PFSK-1 (cell line): ENCODE measurements around the gene MCUR1.

Source experiments
- FOXP2 ChIP-seq: optimal IDR thresholded peaks from 2 replicates; pipeline ENCODE3; 2011; ENCODE audit warnings: borderline replicate concordance, control low read depth, inconsistent platforms; ENCODE audit not compliant: insufficient read depth; ENCODE audit errors: extremely low read length, extremely low read depth
- POLR2AphosphoS5 ChIP-seq: IDR thresholded peaks from 2 replicates; pipeline ENCODE4 v1.6.1; 2012; ENCODE audit warnings: low read depth, mild to moderate bottlenecking, control low read depth, low read length, moderate library complexity
- REST ChIP-seq, 2 experiments: IDR thresholded peaks; 2 replicates each; pipeline versions ENCODE4 v1.6.1 to v1.8.0; 2011 to 2012; ENCODE audit warnings: low read depth in 2 of 2, low read length in 2 of 2, control low read depth in 1 of 2, inconsistent platforms in 1 of 2, mild to moderate bottlenecking in 1 of 2, moderate library complexity in 1 of 2; ENCODE audit not compliant: insufficient read depth in 1 of 2
- SIN3A ChIP-seq: IDR thresholded peaks from 2 replicates; pipeline ENCODE4 v1.6.1; 2012; ENCODE audit warnings: mild to moderate bottlenecking, low read length, moderate library complexity, borderline replicate concordance; ENCODE audit not compliant: insufficient read depth
- TAF1 ChIP-seq: IDR thresholded peaks from 2 replicates; pipeline ENCODE4 v1.6.1; 2012; ENCODE audit warnings: low read length, control low read depth, borderline replicate concordance; ENCODE audit not compliant: insufficient read depth

MCUR1 gene

GRCh38 chr6:13831615-13832014, 17.3 kb upstream of the MCUR1 start:
- no peak for TF ChIP-seq POLR2AphosphoS5
- no peak for TF ChIP-seq REST (IDR thresholded peaks at IDR 0.05; ENCODE audit: insufficient read depth in 1 of 2, low read depth in 2 of 2, low read length in 2 of 2)
- TF ChIP-seq FOXP2: no peak
- TF ChIP-seq TAF1: no peak
- TF ChIP-seq SIN3A: no peak

DNA sequence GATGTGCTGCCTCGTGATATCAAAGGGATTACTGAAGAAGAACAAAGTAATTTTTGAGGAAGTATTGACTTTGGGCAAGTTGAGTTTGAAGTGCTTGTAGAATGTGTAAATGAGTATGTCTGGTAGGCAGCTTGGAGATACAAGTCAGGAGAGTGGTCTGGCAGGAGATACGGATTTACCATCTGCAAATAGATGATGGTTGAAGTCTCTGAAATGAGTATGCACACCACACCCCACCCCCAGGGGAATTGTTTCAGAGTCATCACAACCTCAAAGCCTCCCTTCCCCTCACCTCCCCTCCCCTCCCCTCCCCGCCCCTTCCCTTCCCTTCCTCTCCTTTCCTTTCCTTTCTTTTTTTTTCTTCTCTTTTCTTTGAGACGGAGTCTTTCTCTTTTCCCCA, 16.4 kb upstream of the MCUR1 start:
- TF ChIP-seq TAF1 (no peak), FOXP2 (no peak), SIN3A (no peak), REST (IDR thresholded peaks at IDR 0.05; ENCODE audit: insufficient read depth in 1 of 2, low read depth in 2 of 2, low read length in 2 of 2) (no peak), POLR2AphosphoS5 (no peak)

DNA sequence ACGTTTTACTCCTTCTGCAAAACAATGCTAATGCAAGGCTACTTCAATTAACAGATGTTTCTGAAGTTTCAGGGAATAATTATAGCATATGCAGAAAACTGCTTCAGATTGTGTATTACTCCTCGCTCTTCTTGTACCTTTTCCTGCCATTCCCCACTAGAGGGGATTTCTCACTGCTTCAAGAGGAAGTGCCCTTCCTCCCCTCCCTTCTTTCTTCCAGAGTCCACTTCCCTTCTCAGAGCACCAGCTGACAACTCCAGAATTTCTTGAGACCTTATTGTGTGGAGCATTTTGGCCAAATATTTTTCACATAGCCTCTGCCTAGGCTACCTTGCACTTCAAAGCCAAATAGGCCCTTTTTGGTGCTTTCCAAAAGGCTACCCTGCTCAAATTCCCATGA, 12.7 kb upstream of the MCUR1 start:
- TF ChIP-seq TAF1 (no peak), POLR2AphosphoS5 (no peak), FOXP2 (no peak), SIN3A (no peak), REST (IDR thresholded peaks at IDR 0.05; ENCODE audit: insufficient read depth in 1 of 2, low read depth in 2 of 2, low read length in 2 of 2) (no peak)

DNA sequence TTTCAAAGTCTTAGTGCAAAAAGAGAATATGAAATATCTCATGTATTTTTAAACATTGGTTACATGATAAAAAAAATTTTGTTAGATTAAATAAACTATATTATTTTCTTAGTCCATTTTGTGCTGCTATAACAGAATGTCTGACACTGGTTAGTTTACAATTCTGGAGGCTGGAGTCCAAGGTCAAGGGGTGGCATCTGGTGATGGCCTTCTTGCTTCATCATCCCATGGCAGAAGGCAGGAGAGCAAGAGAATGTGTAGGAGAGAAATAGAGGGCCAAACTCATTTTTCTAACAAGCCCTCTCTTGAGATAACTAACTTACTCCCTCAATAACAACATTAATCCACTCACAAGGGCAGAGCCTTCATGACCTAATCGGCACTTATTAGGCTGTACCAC, 11.5 kb upstream of the MCUR1 start:
- no peak for TF ChIP-seq FOXP2
- TF ChIP-seq SIN3A: no peak
- no peak for TF ChIP-seq REST (IDR thresholded peaks at IDR 0.05; ENCODE audit: insufficient read depth in 1 of 2, low read depth in 2 of 2, low read length in 2 of 2)
- no peak for TF ChIP-seq POLR2AphosphoS5
- TF ChIP-seq TAF1: no peak

- TF ChIP-seq POLR2AphosphoS5: no peak
- TF ChIP-seq REST (IDR thresholded peaks at IDR 0.05; ENCODE audit: insufficient read depth in 1 of 2, low read depth in 2 of 2, low read length in 2 of 2): no peak
- TF ChIP-seq FOXP2: no peak
- no peak for TF ChIP-seq TAF1
- no peak for TF ChIP-seq SIN3A
Measured at GRCh38 chr6:13818341-13818740, 4.0 kb upstream of the MCUR1 start.
